GM19239 (cell line): ENCODE measurements around the gene NEK10.
"Not testable (repeated sequence)": the region's sequence is repeated elsewhere in the genome, so short reads cannot be mapped to it uniquely, and the experiment has no call there.

ENCODE experiments used
- DNase-seq: peaks from one replicate; pipeline ENCODE4 v3.0.0; 2011; ENCODE audit warnings: low spot score; ENCODE audit not compliant: insufficient read length
- FAIRE-seq: peaks from 2 replicates; lab custom pipeline; 2011; peaks lifted over from hg19 to GRCh38; lab: Jason Lieb, UNC

NEK10 gene, protein sequence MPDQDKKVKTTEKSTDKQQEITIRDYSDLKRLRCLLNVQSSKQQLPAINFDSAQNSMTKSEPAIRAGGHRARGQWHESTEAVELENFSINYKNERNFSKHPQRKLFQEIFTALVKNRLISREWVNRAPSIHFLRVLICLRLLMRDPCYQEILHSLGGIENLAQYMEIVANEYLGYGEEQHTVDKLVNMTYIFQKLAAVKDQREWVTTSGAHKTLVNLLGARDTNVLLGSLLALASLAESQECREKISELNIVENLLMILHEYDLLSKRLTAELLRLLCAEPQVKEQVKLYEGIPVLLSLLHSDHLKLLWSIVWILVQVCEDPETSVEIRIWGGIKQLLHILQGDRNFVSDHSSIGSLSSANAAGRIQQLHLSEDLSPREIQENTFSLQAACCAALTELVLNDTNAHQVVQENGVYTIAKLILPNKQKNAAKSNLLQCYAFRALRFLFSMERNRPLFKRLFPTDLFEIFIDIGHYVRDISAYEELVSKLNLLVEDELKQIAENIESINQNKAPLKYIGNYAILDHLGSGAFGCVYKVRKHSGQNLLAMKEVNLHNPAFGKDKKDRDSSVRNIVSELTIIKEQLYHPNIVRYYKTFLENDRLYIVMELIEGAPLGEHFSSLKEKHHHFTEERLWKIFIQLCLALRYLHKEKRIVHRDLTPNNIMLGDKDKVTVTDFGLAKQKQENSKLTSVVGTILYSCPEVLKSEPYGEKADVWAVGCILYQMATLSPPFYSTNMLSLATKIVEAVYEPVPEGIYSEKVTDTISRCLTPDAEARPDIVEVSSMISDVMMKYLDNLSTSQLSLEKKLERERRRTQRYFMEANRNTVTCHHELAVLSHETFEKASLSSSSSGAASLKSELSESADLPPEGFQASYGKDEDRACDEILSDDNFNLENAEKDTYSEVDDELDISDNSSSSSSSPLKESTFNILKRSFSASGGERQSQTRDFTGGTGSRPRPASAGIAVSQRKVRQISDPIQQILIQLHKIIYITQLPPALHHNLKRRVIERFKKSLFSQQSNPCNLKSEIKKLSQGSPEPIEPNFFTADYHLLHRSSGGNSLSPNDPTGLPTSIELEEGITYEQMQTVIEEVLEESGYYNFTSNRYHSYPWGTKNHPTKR

DNA sequence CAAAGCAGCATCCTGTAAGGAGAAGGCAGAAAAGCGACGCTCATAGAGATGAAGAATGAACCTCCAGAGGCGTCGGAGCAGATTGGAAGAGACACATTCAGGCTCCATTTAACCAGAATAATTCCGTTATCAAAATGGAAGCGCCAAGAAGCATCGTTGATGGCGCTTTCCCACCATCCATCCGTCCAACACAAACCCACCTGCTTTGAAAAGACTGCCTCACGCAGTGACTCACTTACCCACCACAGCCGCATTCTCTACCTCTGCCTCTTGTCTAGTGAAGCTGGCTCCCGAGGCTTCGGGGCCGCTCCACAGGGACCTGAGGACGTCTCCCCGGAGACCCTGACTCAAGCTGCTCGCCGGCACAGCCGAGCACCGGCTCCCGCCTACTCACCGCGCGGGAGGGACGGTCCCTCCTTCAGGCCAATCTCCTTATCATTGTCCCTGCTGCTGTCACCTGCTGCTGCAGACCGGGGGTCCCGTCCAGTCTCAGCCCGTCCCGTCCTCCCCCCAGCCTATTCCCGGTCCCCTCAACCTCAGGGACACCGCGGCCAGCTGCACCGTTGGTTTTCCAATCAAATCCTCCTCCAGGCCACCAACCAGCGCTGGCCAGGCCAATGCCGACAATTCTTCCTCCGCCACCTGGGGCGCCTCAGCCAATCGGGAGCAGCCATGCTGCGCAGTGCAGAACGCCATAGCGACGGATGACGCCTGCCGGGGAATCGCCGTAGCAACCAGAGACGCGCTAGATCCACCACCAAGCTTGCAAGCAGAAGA, at the start of gene NEK10:
NEK10 (minus strand) TSS at position 553 of the 777 bp plus-strand sequence. CDS start 16,501 bp downstream, outside the sequence.
- peak; percentile 87 for FAIRE-seq

DNA sequence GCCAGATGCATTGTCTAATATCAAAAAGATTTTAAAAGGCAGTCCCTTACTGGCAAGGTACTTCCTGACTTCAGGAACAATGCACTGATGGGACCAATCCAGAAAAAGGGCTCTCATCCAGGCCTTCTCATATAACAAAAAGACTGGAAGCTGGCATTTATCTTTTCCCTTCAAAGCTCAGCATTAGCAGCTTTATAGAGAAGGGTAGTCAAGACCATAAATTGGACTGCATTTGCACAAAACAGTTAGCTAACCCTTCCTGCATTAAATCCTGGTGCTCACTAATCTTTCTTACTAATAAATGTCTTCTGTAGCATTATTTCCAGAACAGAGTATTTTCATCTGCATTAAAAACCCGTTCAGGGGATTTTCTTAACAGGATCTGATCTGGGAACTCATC, 46.0 kb upstream of the NEK10 start:
- DNase-seq (no peak), FAIRE-seq (no peak)

More for the DNA sequence above, at the start of gene NEK10:
- peak; percentile 76 for DNase-seq

DNA sequence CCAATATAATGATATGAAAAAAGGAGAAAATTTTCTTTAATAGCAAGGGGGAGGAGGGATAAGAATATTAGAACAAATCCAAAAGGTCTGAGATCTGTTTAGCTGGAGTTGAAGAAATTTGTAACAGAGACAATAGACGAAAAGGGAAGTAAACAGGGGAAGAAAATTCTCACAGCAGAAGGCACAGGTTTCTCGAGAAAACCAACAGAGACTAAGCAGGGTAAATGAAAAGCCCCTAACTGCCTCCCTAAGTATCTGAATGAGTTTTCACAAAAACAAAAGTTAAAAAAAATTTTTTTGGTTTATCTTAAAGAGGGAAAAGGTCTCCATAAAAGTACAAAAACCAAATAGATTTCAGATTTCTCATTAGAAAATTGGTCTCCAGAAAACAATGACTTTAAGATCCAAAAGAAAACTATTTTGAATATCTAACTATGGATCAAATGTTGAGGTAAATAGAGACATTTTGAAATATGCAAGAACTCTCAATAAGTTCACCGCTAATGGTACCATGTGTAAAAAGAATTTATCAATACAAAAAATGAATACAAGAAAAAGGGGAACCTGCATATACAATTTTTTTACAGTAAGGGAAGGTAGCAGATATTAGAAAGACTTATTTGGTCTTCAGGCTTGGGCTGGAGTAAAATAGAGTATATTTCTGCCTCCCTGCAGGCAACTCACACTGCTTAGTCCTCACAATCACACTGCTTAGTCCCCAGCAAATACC, 23.9 kb upstream of the NEK10 start:
- FAIRE-seq (peak; percentile 79), DNase-seq (no peak)

GRCh38 chr3:27392414-27392813, 23.2 kb upstream of the NEK10 start:
- not testable (repeated sequence) for DNase-seq, FAIRE-seq

- no peak for FAIRE-seq
- no peak for DNase-seq
Observed at GRCh38 chr3:27391796-27392195, 22.6 kb upstream of the NEK10 start.

GRCh38 chr3:27387625-27388024, 18.4 kb upstream of the NEK10 start:
- FAIRE-seq (no peak), DNase-seq (no peak)

DNA sequence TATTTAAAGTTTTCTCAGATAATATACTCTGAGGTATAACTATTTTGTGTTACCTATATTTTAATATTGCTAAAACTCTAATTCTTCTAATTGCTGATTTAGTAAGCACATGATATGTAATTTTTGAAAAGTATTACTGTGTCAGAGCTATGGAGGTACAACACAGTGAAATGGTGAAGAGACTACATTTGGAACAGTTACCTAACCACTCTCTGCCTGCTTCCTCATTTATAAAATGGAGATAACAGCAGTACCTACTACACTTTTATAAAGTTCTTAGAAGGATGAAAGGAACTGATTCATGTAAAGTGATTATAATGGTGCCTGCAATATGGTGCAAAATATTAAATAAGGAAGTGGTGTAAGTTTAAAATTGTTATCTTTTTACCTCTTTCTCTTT, 16.3 kb upstream of the NEK10 start:
- FAIRE-seq, result no peak
- DNase-seq, result no peak

- no peak for DNase-seq
- FAIRE-seq, result no peak
Observed at GRCh38 chr3:27384191-27384590, 15.0 kb upstream of the NEK10 start.

DNA sequence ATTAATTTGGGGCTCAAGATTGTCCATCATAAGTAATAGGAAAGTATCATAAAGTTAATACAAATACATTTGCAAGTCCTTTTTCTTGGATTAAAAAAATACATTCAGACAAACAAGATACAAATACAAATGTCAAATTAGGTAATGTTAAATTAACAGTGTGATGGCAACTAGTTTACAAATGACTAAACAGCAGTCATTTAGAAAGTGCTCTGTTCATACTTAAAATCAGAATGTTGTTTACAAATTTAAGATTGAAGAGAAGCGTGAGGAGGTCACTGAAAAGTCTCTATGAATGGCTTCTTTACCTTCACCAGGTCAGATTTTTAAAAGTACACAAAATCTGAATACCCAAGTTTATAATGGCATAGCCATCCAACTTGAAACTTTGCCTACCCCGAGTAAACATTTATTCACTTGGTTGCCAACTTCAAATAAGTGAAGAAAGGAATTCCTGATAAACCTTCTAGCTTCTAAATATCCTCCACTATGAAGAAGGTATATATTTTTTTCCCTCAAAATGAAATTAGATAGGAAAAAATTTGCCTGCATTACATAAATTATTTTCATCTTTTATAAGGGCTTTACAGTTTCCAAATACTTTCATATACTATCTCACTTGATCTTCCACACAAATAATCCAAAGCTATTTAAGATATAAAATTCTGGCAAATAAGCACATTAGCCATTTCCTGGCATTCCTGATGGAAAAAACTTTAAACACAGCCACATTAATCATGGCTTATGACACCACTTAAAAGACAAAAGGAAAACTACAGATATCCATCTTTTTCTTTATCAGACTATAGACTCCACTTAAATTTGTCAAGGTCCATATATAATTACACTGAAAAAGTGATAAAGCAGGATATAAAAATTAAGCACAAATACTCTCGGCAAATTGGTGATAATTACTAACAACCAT, 11.5 kb upstream of the NEK10 start:
- no peak for DNase-seq
- FAIRE-seq, result no peak

DNA sequence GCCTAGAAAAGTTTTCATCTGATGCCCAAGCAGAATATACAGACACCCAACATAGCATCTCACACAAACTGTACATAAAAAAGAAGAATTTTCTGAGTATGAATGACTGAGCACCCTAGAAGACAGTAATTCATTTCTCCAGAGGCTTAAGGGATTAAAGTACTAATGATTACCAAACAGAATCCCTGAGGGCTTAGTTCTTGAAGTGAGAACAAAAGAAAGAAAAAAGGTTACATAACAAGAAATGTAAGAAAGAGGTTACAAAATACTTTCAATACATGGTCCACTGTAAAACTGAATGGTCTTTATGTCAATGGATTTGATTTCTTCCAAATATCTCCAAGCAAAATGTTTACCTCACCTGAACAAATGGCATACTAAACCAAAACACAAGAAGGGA, 9.1 kb upstream of the NEK10 start:
- DNase-seq (no peak), FAIRE-seq (peak; percentile 35)

GRCh38 chr3:27376109-27376772, 7.1 kb upstream of the NEK10 start:
- FAIRE-seq (no peak), DNase-seq (no peak)

GRCh38 chr3:27366062-27366591, 3.1 kb downstream of the NEK10 start:
- no peak for DNase-seq
- FAIRE-seq, result no peak

DNA sequence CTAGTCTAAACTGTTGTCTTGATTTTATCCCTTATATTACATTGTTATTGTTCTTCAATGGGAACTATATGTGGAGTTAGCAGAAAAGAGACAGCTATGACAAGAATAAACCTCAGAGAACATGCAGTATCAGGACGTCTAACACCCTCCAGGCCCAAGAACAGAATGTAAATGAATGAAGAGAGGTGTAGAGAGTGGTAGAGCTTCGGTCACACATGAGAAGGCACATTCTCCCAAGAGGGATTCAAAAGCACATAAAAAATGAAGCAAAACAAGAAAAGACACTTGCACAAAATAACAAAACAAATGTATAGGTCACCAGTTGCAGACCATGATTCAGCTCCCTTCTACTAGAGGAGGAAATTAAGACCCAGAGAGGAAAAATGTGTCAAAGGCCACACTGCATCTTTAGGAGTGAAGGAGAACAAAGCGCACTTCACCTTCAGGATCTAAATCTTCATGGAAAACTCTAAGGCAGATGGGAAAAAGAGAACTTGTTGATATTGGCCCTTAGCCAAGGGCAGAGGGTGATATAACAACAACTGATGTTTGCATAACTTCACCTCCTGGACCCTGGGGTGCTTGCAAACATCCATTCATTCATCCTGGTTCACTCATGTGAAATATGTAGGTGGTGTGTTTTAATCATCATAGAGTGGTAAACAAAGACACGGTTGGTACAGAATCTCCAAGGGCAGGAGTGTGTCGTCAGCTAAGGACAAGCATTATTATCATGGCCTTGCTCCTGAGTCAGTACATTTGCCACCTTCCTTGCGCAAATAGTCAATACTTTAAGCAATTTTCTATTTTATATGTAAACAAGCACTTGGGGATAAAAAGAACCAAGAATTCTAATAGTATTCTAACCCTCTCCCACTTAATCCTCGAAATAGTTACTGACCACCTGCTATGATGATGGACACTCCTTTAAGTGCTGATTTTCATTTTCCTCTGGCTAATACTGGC, 8.8 kb downstream of the NEK10 start:
- FAIRE-seq, result peak; percentile 85

GRCh38 chr3:27358372-27358771, 10.8 kb downstream of the NEK10 start:
- no peak for FAIRE-seq
- DNase-seq, result no peak

More for the DNA sequence above, 8.8 kb downstream of the NEK10 start:
- DNase-seq, result no peak

- peak; percentile 23 for DNase-seq
- peak; percentile 95 for FAIRE-seq
Observed at GRCh38 chr3:27357665-27358258, 11.4 kb downstream of the NEK10 start.

DNA sequence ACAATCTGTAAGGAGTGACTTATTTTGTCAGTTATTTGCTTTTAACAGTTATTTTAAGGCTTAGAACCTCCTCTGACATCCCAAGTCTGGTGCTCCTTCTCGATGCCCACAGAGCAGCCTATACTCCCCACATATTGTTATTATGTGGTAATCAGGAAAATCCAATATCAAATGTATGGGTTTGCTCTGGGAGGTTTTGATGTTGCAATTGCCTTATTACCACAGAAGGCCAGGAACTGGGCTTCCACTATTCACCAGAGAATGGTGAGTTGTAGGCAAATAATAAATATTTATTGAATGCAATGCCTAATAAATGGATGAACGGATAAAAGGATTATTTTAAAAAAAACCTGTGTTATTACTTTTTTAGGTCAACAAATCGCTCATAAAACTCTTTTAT, 12.2 kb downstream of the NEK10 start:
- DNase-seq (no peak), FAIRE-seq (no peak)
